ENCODE results near the gene TBC1D9. TPM values are rescaled to one million over a fixed set of nuclear protein-coding genes. Genes with fewer than 3 reads are reported as not detected.

The TBC1D9 gene
- total and polyA plus RNA-seq, 2 donors = 14.2 to 68.0 TPM

GRCh38 chr4:140744421-140744820 lies 11.8 kb downstream of the TBC1D9 start:
- 95% methylated on average over 3 of the region's 3 CpGs for WGBS
- Histone ChIP-seq H3K36me3 (ENCODE audit: insufficient read depth) (no peaks in the 10 kb centered on the region), H3K27ac (ENCODE audit: low read depth) (no peak overlapping the region), H3K4me3 (ENCODE audit: low read depth, low read length) (no peak overlapping the region), H3K4me1 (ENCODE audit: insufficient read depth) (peaks cover 1% of the 10 kb centered on the region)
- no peak for DNase-seq (ENCODE audit: extremely low spot score)

GRCh38 chr4:140743194-140743931 lies 12.8 kb downstream of the TBC1D9 start:
- Histone ChIP-seq H3K27ac (ENCODE audit: low read depth) (no peak overlapping the region), H3K4me3 (ENCODE audit: low read depth, low read length) (no peak overlapping the region)

DNA sequence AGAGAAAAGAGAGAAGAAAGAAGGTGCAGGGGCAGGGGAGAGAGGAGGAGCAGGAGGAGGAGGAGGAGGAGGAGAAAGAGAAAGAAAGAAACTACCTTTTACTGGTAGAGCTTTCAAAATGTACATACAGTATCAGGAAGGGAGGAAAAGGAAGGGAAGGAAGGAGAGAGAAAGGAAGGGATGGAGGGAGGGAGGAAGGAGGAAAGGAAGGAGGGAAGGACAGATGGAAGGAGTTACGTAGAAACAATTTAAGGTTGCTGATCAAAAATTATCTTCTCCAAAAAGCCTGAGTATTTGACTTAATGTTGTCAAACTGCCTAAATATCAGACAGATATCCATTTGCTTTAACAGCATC lies 13.4 kb downstream of the TBC1D9 start:
- Histone ChIP-seq H3K27ac (ENCODE audit: low read depth) (no peak overlapping the region), H3K4me1 (ENCODE audit: insufficient read depth) (peaks cover 1% of the 10 kb centered on the region), H3K36me3 (ENCODE audit: insufficient read depth) (no peaks in the 10 kb centered on the region), H3K4me3 (ENCODE audit: low read depth, low read length) (no peak overlapping the region)
- no peak for DNase-seq (ENCODE audit: extremely low spot score)
- WGBS = 78% methylated on average over 1 of the region's 1 CpG

More at GRCh38 chr4:140743194-140743931, 12.8 kb downstream of the TBC1D9 start:
- Histone ChIP-seq H3K36me3 (ENCODE audit: insufficient read depth) (no peaks in the 10 kb centered on the region), H3K4me1 (ENCODE audit: insufficient read depth) (peaks cover 1% of the 10 kb centered on the region)
- no peak for DNase-seq (ENCODE audit: extremely low spot score)
- WGBS = 33% methylated on average over 4 of the region's 4 CpGs

DNA sequence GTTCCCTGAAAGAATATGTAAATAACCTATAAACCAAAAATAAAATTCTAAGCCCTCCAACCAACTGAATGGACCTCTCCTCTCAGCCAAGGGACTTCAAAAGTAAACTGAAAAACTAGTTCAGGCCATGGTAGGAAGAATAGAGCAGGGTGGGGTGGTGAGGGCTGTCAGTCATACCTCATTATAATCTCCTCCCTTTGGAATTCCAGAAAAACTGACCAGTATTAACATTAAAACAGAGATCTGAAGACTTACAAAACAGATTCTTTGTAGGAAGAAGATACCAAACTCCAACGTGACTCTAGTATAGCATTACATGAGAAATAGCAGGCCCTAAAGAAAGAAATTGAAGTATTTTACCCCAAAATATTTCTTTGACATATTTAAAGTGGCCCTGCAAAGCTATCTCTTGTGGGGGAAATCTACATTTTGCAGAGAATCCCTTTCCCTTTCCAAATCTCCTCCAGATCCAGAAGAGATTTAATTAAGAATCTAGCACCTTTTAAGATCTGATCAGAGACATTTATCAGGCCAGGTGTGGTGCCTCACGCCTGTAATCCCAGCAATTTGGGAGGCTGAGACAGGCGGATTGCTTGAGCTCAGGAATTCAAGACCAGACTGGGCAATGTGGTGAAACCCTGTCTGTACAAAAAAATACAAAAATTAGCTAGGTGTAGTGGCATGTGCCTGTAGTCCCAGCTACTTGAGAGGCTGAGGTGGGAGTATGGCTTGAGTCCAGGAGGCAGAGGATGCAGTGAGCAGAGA lies 15.1 kb downstream of the TBC1D9 start:
- H3K4me3 ChIP-seq (ENCODE audit: low read depth, low read length) = no peak overlapping the region
- no peak overlapping the region for H3K27ac ChIP-seq (ENCODE audit: low read depth)
- no peak for DNase-seq (ENCODE audit: extremely low spot score)
- no peaks in the 10 kb centered on the region for H3K36me3 ChIP-seq (ENCODE audit: insufficient read depth)
- WGBS = 82% methylated on average over 3 of the region's 3 CpGs
- H3K4me1 ChIP-seq (ENCODE audit: insufficient read depth) = peaks cover 4% of the 10 kb centered on the region

- peaks cover 4% of the 10 kb centered on the region for H3K4me1 ChIP-seq (ENCODE audit: insufficient read depth)
- H3K36me3 ChIP-seq (ENCODE audit: insufficient read depth) = no peaks in the 10 kb centered on the region
- DNase-seq (ENCODE audit: extremely low spot score) = no peak
- H3K4me3 ChIP-seq (ENCODE audit: low read depth, low read length) = no peak overlapping the region
- WGBS = 92% methylated on average over 1 of the region's 1 CpG
- H3K27ac ChIP-seq (ENCODE audit: low read depth) = no peak overlapping the region
Measured at GRCh38 chr4:140740422-140740821, 15.8 kb downstream of the TBC1D9 start.

DNA sequence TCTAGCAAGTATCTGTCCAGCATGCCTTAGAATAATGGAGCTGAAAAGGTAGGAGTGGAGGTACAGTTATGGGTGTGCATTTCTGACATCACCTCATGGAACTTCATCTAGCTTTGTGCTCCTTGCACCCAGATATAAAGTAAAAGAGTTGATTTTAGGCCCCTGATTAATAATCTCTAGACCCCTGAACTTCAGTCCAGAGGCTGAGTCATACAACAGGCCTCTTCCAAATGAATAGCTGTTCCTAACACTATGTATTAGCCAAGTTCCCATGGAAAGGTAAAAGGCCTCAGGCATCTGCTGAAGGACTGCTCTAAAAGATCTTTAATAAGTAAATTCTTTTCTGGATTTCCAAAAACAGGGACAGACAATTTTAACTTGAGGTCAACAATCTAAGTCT lies 16.2 kb downstream of the TBC1D9 start:
- Histone ChIP-seq H3K36me3 (ENCODE audit: insufficient read depth) (no peaks in the 10 kb centered on the region), H3K27ac (ENCODE audit: low read depth) (no peak overlapping the region), H3K4me3 (ENCODE audit: low read depth, low read length) (no peak overlapping the region), H3K4me1 (ENCODE audit: insufficient read depth) (peaks cover 4% of the 10 kb centered on the region)
- DNase-seq (ENCODE audit: extremely low spot score) = no peak

- no peak for DNase-seq (ENCODE audit: extremely low spot score)
- WGBS = 65% methylated on average over 1 of the region's 1 CpG
- Histone ChIP-seq H3K27ac (ENCODE audit: low read depth) (no peak overlapping the region), H3K4me1 (ENCODE audit: insufficient read depth) (peaks cover 4% of the 10 kb centered on the region), H3K4me3 (ENCODE audit: low read depth, low read length) (no peak overlapping the region), H3K36me3 (ENCODE audit: insufficient read depth) (no peaks in the 10 kb centered on the region)
Measured at GRCh38 chr4:140738139-140738538, 18.0 kb downstream of the TBC1D9 start.

- Histone ChIP-seq H3K4me1 (ENCODE audit: insufficient read depth) (peaks cover 4% of the 10 kb centered on the region), H3K36me3 (ENCODE audit: insufficient read depth) (no peaks in the 10 kb centered on the region), H3K27ac (ENCODE audit: low read depth) (no peak overlapping the region), H3K4me3 (ENCODE audit: low read depth, low read length) (no peak overlapping the region)
- DNase-seq (ENCODE audit: extremely low spot score) = no peak
- 74% methylated on average over 6 of the region's 6 CpGs for WGBS
Measured at GRCh38 chr4:140736669-140737343, 19.4 kb downstream of the TBC1D9 start.

GRCh38 chr4:140735779-140736391 lies 20.3 kb downstream of the TBC1D9 start:
- no peak overlapping the region for H3K4me3 ChIP-seq (ENCODE audit: low read depth, low read length)
- no peak overlapping the region for H3K27ac ChIP-seq (ENCODE audit: low read depth)
- 65% methylated on average over 4 of the region's 4 CpGs for WGBS
- DNase-seq (ENCODE audit: extremely low spot score) = no peak
- no peaks in the 10 kb centered on the region for H3K36me3 ChIP-seq (ENCODE audit: insufficient read depth)
- H3K4me1 ChIP-seq (ENCODE audit: insufficient read depth) = peaks cover 4% of the 10 kb centered on the region

GRCh38 chr4:140735317-140735716 lies 20.9 kb downstream of the TBC1D9 start:
- DNase-seq (ENCODE audit: extremely low spot score) = no peak
- Histone ChIP-seq H3K27ac (ENCODE audit: low read depth) (no peak overlapping the region), H3K4me3 (ENCODE audit: low read depth, low read length) (no peak overlapping the region), H3K4me1 (ENCODE audit: insufficient read depth) (peaks cover 4% of the 10 kb centered on the region), H3K36me3 (ENCODE audit: insufficient read depth) (no peaks in the 10 kb centered on the region)
- 92% methylated on average over 2 of the region's 2 CpGs for WGBS

- Histone ChIP-seq H3K27ac (ENCODE audit: low read depth) (no peak overlapping the region), H3K4me1 (ENCODE audit: insufficient read depth) (peaks cover 2% of the 10 kb centered on the region), H3K36me3 (ENCODE audit: insufficient read depth) (no peaks in the 10 kb centered on the region), H3K4me3 (ENCODE audit: low read depth, low read length) (no peak overlapping the region)
- DNase-seq (ENCODE audit: extremely low spot score) = no peak
- WGBS = 86% methylated on average over 2 of the region's 2 CpGs
Measured at GRCh38 chr4:140732780-140733179, 23.4 kb downstream of the TBC1D9 start.

- no peak overlapping the region for H3K27ac ChIP-seq (ENCODE audit: low read depth)
- no peaks in the 10 kb centered on the region for H3K36me3 ChIP-seq (ENCODE audit: insufficient read depth)
- DNase-seq (ENCODE audit: extremely low spot score) = no peak
- H3K4me3 ChIP-seq (ENCODE audit: low read depth, low read length) = no peak overlapping the region
- 92% methylated on average over 6 of the region's 6 CpGs for WGBS
- H3K4me1 ChIP-seq (ENCODE audit: insufficient read depth) = no peaks in the 10 kb centered on the region
Measured at GRCh38 chr4:140729344-140730049, 26.7 kb downstream of the TBC1D9 start.
